GM23338 (cell line): ENCODE data around the gene FOCAD. TPM values are rescaled to one million over a fixed set of nuclear protein-coding genes. Genes with fewer than 3 reads are reported as not detected.

Experiments used
- ATAC-seq: fragments of 200-7000 bp; cut with Tn5 transposase; 3 replicates; pipeline ENCODE4 v1.9.1; 2020
- DNase-seq: peaks from one replicate; pipeline ENCODE4 v3.0.0-alpha.2; 2015; ENCODE audit warnings: low spot score
- H2AFZ ChIP-seq: fragments of 200-600 bp; sonication (generic); 2 replicates; pipeline ENCODE4 v1.8.0; 2016; ENCODE audit warnings: antibody characterized with exemption, mild to moderate bottlenecking, moderate library complexity
- H3F3A ChIP-seq: fragments of 200-600 bp; sonication (generic); replicated peaks from 2 replicates; pipeline ENCODE4 v1.8.0; 2017; ENCODE audit warnings: antibody characterized with exemption, mixed run types, low read depth
- H3K27ac ChIP-seq: fragments of 200-600 bp; sonication (generic); 2 replicates; pipeline ENCODE4 v1.6.1; 2016; ENCODE audit warnings: low read depth
- H3K27me3 ChIP-seq: fragments of 200-600 bp; sonication (generic); 2 replicates; pipeline ENCODE4 v1.8.0; 2016; ENCODE audit warnings: mild to moderate bottlenecking, mixed run types, moderate library complexity; ENCODE audit not compliant: insufficient read depth
- H3K36me3 ChIP-seq: fragments of 200-600 bp; sonication (generic); 2 replicates; pipeline ENCODE4 v1.8.0; 2016; ENCODE audit warnings: mild to moderate bottlenecking; ENCODE audit not compliant: insufficient read depth
- H3K4me1 ChIP-seq: fragments of 200-600 bp; sonication (generic); 2 replicates; pipeline ENCODE4 v1.8.0; 2016; ENCODE audit warnings: mild to moderate bottlenecking, moderate library complexity; ENCODE audit not compliant: insufficient read depth
- H3K4me2 ChIP-seq: fragments of 200-600 bp; sonication (generic); 2 replicates; pipeline ENCODE4 v1.7.1; 2017; ENCODE audit warnings: mixed run types
- H3K4me3 ChIP-seq: fragments of 200-600 bp; sonication (generic); 2 replicates; pipeline ENCODE4 v1.6.1; 2016; ENCODE audit warnings: mixed run types
- H3K79me2 ChIP-seq: fragments of 200-600 bp; sonication (generic); replicated peaks from 2 replicates; pipeline ENCODE4 v1.8.0; 2017; ENCODE audit warnings: mild to moderate bottlenecking; ENCODE audit not compliant: insufficient read depth
- H3K9me2 ChIP-seq: fragments of 200-600 bp; sonication (generic); 2 replicates; pipeline ENCODE4 v1.8.0; 2017; ENCODE audit not compliant: insufficient read depth
- H4K20me1 ChIP-seq: fragments of 200-600 bp; sonication (generic); replicated peaks from 2 replicates; pipeline ENCODE4 v1.8.0; 2017; ENCODE audit warnings: mild to moderate bottlenecking; ENCODE audit not compliant: insufficient read depth
- H3K27ac Mint-ChIP-seq: 2 replicates; pipeline ENCODE4 v1.8.0; 2020; ENCODE audit warnings: inconsistent platforms, mild to moderate bottlenecking, moderate library complexity, mixed read lengths
- H3K27me3 Mint-ChIP-seq: 3 replicates; pipeline ENCODE4 v1.8.0; 2022; ENCODE audit warnings: low read depth, mild to moderate bottlenecking, moderate library complexity, mixed read lengths, inconsistent platforms; ENCODE audit not compliant: insufficient read depth, poor library complexity
- H3K36me3 Mint-ChIP-seq: 3 replicates; pipeline ENCODE4 v1.8.0; 2021; ENCODE audit warnings: low read depth, mild to moderate bottlenecking, inconsistent platforms, moderate library complexity, mixed read lengths
- H3K4me1 Mint-ChIP-seq: 3 replicates; pipeline ENCODE4 v1.8.0; 2020; ENCODE audit warnings: mild to moderate bottlenecking, inconsistent platforms, mixed read lengths
- H3K4me3 Mint-ChIP-seq: 3 replicates; pipeline ENCODE4 v1.8.0; 2021; ENCODE audit warnings: moderate library complexity, mild to moderate bottlenecking, inconsistent platforms, mixed read lengths
- H3K9me3 Mint-ChIP-seq: 3 replicates; pipeline ENCODE4 v1.8.0; 2020; ENCODE audit warnings: moderate library complexity, mild to moderate bottlenecking, inconsistent platforms, mixed read lengths
- CREB1 ChIP-seq: fragments of 250-450 bp; sonication (Bioruptor Pico); IDR thresholded peaks from 2 replicates; pipeline ENCODE4 v1.5.0; 2020; ENCODE audit warnings: low read depth, mild to moderate bottlenecking, moderate library complexity
- EZH2phosphoT487 ChIP-seq: fragments of 200-600 bp; sonication (generic); IDR thresholded peaks from one replicate; pipeline ENCODE4 v1.8.1; 2018; ENCODE audit warnings: antibody characterized with exemption; ENCODE audit not compliant: unreplicated experiment
- JUNB ChIP-seq: IDR thresholded peaks from one replicate; pipeline ENCODE4 v1.6.1; 2016; ENCODE audit warnings: antibody characterized with exemption; ENCODE audit not compliant: unreplicated experiment
- NANOG ChIP-seq: IDR thresholded peaks from 2 replicates; pipeline ENCODE4 v1.6.1; 2016; ENCODE audit warnings: antibody characterized with exemption, borderline replicate concordance
- REST ChIP-seq: IDR thresholded peaks from one replicate; pipeline ENCODE4 v1.6.1; 2018; ENCODE audit warnings: antibody characterized with exemption; ENCODE audit not compliant: unreplicated experiment
- STAT1 ChIP-seq: IDR thresholded peaks from one replicate; pipeline ENCODE4 v1.6.1; 2016; ENCODE audit warnings: antibody characterized with exemption; ENCODE audit not compliant: unreplicated experiment
- ZNF331 ChIP-seq: fragments of 250-450 bp; sonication (Bioruptor Pico); IDR thresholded peaks from 2 replicates; pipeline ENCODE4 v1.5.0; 2020; ENCODE audit warnings: low read depth, mild to moderate bottlenecking, moderate library complexity
- polyA plus RNA-seq: library from polyadenylated mRNA; unstranded; fragments of >200 nt; fragmentation: Nextera tagmentation; extraction: Ambion mirVana; gene quantifications from 2 replicates; pipeline ENCODE4 v1.2.1, GENCODE V29; 2016
- total RNA-seq: library from RNA; depleted of rRNA; stranded (reverse); fragments of >200 nt; shearing (Covaris generic); gene quantifications from 2 replicates; pipeline ENCODE4 v1.2.3, GENCODE V29; 2014
- TF ChIP-seq, protein P1 (sequence below): IDR thresholded peaks from 2 replicates; pipeline ENCODE4 v1.6.1; 2016; ENCODE audit warnings: antibody characterized with exemption
- TF ChIP-seq, protein P2 (sequence below): fragments of 250-450 bp; sonication (Bioruptor Pico); IDR thresholded peaks from 2 replicates; pipeline ENCODE4 v1.5.0; 2020; ENCODE audit warnings: mild to moderate bottlenecking, moderate library complexity

FOCAD gene
- total and polyA plus RNA-seq, 2 experiments from 2014 or later: 13.7 to 66.5 TPM

- no peak overlapping the region for H3K4me2 ChIP-seq
- no peak overlapping the region for H3K27ac Mint-ChIP-seq
These were observed 60.1 kb downstream of the FOCAD start for GRCh38 chr9:20744036-20744630.

More at GRCh38 chr9:20744036-20744630, 60.1 kb downstream of the FOCAD start:
- Histone ChIP-seq H3K27ac (no peak overlapping the region), H4K20me1 (no peaks in the 10 kb centered on the region), H3K27me3 (no peaks in the 10 kb centered on the region), H3K4me3 (no peak overlapping the region), H2AFZ (no peak overlapping the region), H3K9me2 (no peaks in the 10 kb centered on the region), H3K4me1 (peaks cover 9% of the 10 kb centered on the region; the same call in 1 of the 2 replicates), H3F3A (no peaks in the 10 kb centered on the region), H3K79me2 (no peaks in the 10 kb centered on the region), H3K36me3 (no peaks in the 10 kb centered on the region)
- TF ChIP-seq, protein P1, sequence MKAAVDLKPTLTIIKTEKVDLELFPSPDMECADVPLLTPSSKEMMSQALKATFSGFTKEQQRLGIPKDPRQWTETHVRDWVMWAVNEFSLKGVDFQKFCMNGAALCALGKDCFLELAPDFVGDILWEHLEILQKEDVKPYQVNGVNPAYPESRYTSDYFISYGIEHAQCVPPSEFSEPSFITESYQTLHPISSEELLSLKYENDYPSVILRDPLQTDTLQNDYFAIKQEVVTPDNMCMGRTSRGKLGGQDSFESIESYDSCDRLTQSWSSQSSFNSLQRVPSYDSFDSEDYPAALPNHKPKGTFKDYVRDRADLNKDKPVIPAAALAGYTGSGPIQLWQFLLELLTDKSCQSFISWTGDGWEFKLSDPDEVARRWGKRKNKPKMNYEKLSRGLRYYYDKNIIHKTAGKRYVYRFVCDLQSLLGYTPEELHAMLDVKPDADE: no peak
- no peak for TF ChIP-seq JUNB
- TF ChIP-seq, protein P2, sequence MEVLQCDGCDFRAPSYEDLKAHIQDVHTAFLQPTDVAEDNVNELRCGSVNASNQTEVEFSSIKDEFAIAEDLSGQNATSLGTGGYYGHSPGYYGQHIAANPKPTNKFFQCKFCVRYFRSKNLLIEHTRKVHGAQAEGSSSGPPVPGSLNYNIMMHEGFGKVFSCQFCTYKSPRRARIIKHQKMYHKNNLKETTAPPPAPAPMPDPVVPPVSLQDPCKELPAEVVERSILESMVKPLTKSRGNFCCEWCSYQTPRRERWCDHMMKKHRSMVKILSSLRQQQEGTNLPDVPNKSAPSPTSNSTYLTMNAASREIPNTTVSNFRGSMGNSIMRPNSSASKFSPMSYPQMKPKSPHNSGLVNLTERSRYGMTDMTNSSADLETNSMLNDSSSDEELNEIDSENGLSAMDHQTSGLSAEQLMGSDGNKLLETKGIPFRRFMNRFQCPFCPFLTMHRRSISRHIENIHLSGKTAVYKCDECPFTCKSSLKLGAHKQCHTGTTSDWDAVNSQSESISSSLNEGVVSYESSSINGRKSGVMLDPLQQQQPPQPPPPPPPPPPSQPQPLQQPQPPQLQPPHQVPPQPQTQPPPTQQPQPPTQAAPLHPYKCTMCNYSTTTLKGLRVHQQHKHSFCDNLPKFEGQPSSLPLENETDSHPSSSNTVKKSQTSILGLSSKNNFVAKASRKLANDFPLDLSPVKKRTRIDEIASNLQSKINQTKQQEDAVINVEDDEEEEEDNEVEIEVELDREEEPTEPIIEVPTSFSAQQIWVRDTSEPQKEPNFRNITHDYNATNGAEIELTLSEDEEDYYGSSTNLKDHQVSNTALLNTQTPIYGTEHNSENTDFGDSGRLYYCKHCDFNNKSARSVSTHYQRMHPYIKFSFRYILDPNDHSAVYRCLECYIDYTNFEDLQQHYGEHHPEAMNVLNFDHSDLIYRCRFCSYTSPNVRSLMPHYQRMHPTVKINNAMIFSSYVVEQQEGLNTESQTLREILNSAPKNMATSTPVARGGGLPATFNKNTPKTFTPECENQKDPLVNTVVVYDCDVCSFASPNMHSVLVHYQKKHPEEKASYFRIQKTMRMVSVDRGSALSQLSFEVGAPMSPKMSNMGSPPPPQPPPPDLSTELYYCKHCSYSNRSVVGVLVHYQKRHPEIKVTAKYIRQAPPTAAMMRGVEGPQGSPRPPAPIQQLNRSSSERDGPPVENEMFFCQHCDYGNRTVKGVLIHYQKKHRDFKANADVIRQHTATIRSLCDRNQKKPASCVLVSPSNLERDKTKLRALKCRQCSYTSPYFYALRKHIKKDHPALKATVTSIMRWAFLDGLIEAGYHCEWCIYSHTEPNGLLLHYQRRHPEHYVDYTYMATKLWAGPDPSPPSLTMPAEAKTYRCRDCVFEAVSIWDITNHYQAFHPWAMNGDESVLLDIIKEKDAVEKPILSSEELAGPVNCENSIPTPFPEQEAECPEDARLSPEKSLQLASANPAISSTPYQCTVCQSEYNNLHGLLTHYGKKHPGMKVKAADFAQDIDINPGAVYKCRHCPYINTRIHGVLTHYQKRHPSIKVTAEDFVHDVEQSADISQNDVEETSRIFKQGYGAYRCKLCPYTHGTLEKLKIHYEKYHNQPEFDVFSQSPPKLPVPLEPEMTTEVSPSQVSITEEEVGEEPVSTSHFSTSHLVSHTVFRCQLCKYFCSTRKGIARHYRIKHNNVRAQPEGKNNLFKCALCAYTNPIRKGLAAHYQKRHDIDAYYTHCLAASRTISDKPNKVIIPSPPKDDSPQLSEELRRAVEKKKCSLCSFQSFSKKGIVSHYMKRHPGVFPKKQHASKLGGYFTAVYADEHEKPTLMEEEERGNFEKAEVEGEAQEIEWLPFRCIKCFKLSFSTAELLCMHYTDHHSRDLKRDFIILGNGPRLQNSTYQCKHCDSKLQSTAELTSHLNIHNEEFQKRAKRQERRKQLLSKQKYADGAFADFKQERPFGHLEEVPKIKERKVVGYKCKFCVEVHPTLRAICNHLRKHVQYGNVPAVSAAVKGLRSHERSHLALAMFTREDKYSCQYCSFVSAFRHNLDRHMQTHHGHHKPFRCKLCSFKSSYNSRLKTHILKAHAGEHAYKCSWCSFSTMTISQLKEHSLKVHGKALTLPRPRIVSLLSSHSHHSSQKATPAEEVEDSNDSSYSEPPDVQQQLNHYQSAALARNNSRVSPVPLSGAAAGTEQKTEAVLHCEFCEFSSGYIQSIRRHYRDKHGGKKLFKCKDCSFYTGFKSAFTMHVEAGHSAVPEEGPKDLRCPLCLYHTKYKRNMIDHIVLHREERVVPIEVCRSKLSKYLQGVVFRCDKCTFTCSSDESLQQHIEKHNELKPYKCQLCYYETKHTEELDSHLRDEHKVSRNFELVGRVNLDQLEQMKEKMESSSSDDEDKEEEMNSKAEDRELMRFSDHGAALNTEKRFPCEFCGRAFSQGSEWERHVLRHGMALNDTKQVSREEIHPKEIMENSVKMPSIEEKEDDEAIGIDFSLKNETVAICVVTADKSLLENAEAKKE (CRISPR knock-in tag): no peak
- no peak for TF ChIP-seq STAT1
- TF ChIP-seq NANOG: no peak
- no peak for TF ChIP-seq REST
- no peak for TF ChIP-seq ZNF331 (CRISPR knock-in tag)
- TF ChIP-seq CREB1 (CRISPR knock-in tag): no peak
- TF ChIP-seq EZH2phosphoT487: no peak
- no peak for ATAC-seq
- H3K4me3 Mint-ChIP-seq: no peak overlapping the region
- H3K4me1 Mint-ChIP-seq: peaks cover 16% of the 10 kb centered on the region
- H3K27me3 Mint-ChIP-seq: no peaks in the 10 kb centered on the region
- no peaks in the 10 kb centered on the region for H3K36me3 Mint-ChIP-seq
- no peak for DNase-seq
- H3K9me3 Mint-ChIP-seq: no peaks in the 10 kb centered on the region
